HG03196 (cell line): Measurements from ENCODE around the gene HADH.
"Not testable (repeated sequence)": the region's sequence is repeated elsewhere in the genome, so short reads cannot be mapped to it uniquely, and the experiment has no call there.

Source experiments
- ATAC-seq: cut with Tn5 transposase; IDR thresholded peaks from one replicate; pipeline ENCODE4 v1.9.1; 2021; ENCODE audit not compliant: unreplicated experiment

Gene HADH

GRCh38 chr4:107994894-107995293 is 5.2 kb downstream of the HADH start:
- ATAC-seq: no peak

DNA sequence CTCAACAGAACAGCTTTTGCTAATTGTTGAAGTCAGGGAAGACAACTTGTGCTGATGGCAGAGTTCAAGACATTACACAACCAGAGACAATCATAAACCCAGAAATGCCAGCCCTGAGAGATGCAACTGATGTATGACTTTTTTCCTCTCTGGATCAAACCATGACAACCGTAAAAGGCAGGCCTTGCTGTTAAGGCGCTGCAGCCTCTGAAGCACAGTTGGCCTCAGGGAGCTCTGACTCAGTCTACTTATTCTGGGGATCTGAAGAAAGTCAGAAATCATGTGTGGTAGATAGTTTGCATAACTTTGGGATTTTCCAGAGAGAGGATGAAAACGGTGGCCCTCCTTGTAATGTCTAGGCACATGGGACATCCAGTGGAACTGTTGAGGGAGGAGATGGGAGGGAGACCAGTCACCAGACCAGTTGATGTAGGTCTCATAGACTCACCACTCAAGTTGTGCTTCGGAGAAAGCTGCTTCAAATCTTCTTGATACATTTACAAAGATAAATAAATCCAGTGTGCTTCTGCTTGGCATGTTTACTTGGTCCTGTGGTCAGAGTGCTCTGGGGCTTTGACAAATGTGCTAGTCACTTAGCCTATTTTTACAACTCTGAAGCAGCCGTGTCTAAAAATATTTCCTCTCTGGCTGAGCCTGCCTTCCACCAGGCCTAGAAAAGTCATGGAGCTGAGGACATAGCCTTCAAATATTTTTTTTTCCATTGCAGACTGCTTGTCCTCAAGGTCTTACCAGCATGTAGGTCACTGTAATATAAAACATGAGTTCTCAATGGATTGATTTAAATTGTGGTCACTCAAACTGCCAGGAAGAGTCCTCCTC is 7.5 kb downstream of the HADH start:
- no peak for ATAC-seq

DNA sequence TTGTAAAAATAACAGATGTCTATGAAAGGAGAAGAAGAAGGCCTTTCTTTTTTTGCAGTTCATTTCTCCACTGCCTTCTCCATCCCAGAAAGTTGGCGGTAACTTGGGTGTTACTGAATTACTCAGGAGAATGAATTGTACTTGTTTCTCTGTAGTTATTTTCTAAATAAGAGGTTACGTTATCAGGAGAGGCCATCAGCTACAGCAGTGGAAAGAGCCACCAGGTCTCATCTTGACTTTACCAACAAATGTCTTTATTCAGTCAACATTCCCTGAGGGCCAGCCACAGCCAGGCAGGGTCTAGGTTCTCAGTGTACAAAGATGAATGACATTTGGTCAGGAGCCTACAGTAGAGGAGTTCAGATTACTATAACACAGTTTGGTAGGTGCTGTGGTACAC is 8.1 kb downstream of the HADH start:
- ATAC-seq: no peak

GRCh38 chr4:107999932-108000539 is 10.3 kb downstream of the HADH start:
- ATAC-seq: no peak

GRCh38 chr4:108001540-108002135 is 11.9 kb downstream of the HADH start:
- ATAC-seq: no peak

DNA sequence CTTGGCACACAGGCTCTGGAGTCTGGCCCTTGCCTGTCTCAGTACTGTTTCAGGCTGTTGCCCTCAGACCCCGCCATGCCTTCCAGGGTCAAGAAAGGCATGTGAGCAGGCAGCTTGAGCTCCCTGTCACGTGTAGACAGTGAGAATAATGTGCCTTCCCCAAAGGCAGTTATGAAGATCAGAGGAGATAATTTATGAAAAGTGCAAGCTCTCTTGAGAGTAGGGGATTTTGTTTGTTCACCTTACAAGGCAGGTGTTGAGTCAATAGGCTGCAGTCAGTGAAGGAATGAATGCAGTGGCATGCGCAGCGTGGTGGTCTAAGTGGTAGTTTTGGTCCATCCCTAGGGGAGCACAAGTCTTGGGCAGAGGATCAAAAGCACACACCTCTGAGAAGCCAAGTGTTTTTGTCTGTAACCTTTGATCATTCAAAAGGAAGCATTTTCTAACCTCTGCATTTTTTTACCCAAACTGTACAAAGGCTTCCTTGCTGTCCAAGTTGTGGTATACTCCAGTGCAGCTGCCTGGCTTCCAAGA is 14.4 kb downstream of the HADH start:
- ATAC-seq: no peak

DNA sequence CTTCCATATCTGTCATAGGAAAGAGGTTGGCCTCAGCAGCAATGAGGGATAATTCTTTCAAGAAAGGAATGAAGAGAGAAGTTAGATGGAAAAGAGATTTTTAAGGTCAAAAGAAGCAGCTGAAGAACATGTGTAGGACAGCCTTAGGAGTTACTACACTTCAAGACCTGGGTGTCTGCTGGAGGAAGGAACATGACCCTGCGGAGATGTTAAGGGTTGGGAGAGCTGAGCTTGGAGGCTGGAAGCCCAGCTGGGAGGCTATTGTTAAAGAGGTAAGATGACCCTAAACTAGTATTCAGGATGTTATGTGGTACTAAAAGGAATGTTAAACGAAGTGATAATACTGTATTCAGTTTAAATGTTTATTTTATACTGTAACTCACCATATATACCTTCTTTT is 15.0 kb downstream of the HADH start:
- no peak for ATAC-seq

- no peak for ATAC-seq
These were observed 16.1 kb downstream of the HADH start for GRCh38 chr4:108005807-108006206.

DNA sequence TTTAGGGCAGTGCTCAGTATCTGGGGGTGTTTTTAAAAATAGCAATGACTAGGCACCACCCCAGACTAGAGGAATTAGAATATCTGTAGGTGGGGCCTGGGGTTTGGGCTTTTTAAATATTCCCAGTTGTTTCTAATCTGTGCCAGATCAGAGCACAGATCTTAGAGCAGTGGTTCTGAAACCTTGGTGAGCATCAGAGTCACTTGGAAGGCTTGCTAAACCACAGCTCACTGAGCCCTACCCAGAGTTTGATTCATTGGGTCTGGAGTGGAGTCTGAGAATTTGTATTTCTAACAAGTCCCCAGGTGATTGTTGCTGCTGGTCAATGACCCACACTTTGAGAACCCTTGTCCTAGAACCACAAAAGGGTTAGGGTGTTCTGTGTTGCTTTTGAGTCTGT is 16.7 kb downstream of the HADH start:
- no peak for ATAC-seq

DNA sequence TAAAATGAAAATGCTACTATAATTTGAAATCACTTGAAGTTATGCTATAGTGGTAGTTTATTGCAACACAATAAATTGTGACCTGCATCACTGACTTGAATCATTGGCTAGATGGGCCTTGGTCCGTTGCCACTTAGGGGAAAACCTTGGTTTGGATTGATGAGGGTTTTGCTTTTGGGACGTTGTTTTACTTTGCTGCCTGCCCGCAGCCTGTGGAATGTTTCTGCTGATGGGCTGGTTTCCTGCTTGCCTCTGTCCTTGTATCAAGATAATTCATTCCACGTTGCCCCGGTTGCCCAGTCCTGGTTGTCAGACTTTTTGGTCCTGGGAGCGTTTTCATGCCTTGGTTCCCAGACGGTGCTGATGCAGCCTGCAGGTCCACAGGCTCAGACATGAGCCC is 18.3 kb downstream of the HADH start:
- no peak for ATAC-seq

GRCh38 chr4:108008721-108009120 is 19.0 kb downstream of the HADH start:
- ATAC-seq: no peak

- ATAC-seq: no peak
These were observed 20.5 kb downstream of the HADH start for GRCh38 chr4:108010167-108010566.

GRCh38 chr4:108012382-108012781 is 22.7 kb downstream of the HADH start:
- not testable (repeated sequence) for ATAC-seq

- ATAC-seq: no peak
These were observed 23.6 kb downstream of the HADH start for GRCh38 chr4:108013327-108013726.

DNA sequence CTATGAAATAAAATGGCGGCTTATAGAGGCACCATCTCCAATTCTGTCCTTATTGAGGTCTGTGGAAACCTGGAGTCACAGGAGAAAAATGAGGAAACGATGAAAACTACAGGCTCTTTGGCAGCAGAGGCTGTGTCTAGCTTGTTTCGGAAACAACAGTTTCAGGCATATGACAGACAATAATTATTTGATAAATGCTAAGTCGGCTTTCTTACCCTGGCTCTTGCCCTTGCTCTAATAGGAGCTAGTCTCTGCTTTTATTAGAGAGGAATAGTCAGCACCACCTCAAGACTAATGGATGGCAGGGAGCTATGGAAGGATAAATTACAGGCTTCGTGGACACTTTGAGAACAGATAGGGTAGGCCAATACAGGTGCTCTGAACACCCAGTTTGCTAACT is 24.3 kb downstream of the HADH start:
- no peak for ATAC-seq

DNA sequence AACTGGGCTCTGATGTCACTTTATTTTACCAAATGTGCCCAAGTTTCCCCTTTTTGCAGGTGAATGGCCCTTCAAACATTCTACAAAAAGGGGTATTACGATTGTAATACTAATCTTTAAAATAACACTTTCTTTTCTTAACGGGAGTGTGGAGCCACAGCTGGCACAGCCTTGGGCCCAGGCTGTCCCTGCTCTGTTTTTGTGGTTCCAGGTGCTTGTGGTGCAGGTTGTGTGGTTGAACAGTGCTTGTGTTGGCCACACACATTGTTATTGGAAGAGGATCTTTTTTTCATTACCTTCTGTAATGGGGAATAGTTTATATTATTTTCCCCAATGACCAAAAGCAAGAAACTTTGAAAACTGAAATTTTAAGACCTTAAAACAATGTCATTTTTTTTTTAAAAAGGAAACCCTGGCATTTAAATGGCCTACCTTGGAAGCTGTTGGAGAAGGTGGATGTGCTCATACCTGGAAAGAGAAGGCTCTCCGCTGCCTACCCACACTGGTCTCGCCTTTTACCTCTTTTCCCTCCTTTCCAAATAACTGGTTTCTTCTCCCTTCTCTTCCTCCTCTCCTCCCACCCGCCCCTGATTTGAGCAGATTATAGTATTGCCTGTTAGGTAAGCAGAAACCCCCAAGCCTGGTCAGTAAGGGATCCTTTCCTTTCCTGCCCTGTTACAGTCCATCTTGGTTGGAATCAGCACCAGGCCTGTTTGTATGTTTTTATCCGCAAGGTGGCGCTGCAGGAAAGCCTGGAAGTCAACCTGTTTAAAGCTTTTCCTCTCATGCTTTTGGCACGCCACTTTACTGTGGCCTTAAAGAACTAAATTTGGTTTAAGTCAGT is 28.6 kb downstream of the HADH start:
- no peak for ATAC-seq

DNA sequence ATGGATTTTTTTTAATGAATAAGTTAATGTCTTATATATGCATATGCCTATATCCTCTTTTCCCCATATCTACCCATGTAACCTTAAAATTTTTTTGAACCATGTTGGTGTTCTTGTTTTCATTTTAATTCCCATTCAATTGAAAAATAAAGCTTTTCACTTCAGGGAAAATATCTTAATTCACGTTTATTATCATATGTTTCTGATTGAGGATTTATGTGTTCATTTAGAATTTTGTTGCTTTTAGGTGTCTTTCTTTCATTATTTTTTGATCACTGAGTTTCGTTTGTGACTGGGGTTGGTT is 29.1 kb downstream of the HADH start:
- no peak for ATAC-seq

GRCh38 chr4:108024085-108024877 is 34.6 kb downstream of the HADH start:
- no peak for ATAC-seq

- ATAC-seq: no peak
These were observed 35.1 kb downstream of the HADH start for GRCh38 chr4:108024878-108025165.

DNA sequence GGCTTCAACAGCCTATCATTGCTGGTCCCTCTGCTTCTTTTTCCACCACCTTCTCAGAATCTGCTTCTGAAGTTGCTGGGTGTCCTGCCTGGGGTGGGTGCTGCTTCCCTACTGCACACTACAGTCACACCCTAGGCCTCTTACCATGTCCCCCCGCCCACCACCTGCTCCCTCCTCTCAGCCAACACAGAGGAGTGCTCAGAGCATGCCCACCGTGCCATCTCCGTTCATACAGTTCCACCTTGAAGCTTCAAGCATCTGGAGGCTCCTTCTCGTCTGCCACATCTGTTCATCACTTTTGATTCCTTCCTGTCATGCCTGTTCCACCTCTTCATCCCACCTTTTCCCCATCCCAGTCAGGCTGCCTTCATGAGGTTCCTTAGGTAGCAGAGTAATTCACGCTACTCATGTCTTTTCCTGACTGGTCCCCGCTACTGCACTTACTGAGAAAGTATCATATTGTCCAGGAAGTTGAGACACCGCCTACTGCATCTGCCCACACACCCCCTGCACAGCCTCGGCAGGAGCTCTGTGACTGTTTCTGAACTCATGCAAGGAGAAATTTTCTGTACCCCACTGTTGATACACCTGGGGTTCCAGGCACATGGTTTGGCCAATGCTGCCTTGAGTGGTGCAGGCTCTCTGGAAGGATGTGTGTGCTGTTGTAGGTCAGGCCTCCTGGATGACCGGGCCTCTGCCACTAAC is 39.5 kb downstream of the HADH start:
- no peak for ATAC-seq
